ENCODE measurements around the gene HBA1. TPM values are rescaled to one million over a fixed set of nuclear protein-coding genes. Genes with fewer than 3 reads are reported as not detected.

HBA1 gene
- total RNA-seq, 1 donor from 2014 or later = not detected

DNA sequence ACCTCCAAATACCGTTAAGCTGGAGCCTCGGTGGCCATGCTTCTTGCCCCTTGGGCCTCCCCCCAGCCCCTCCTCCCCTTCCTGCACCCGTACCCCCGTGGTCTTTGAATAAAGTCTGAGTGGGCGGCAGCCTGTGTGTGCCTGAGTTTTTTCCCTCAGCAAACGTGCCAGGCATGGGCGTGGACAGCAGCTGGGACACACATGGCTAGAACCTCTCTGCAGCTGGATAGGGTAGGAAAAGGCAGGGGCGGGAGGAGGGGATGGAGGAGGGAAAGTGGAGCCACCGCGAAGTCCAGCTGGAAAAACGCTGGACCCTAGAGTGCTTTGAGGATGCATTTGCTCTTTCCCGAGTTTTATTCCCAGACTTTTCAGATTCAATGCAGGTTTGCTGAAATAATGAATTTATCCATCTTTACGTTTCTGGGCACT is 928 bp downstream of the HBA1 start:
- Mint-ChIP-seq H3K4me3 (peak overlapping the region; percentile 65), H3K27ac (no peak overlapping the region), H3K9me3 (no peaks in the 10 kb centered on the region), H3K27me3 (peaks cover 57% of the 10 kb centered on the region), H3K36me3 (no peaks in the 10 kb centered on the region), H3K4me1 (ENCODE audit: unreplicated experiment) (peaks cover 6% of the 10 kb centered on the region)
- DNase-seq (ENCODE audit: extremely low spot score, unreplicated experiment) = no peak
- TF ChIP-seq, protein P1, sequence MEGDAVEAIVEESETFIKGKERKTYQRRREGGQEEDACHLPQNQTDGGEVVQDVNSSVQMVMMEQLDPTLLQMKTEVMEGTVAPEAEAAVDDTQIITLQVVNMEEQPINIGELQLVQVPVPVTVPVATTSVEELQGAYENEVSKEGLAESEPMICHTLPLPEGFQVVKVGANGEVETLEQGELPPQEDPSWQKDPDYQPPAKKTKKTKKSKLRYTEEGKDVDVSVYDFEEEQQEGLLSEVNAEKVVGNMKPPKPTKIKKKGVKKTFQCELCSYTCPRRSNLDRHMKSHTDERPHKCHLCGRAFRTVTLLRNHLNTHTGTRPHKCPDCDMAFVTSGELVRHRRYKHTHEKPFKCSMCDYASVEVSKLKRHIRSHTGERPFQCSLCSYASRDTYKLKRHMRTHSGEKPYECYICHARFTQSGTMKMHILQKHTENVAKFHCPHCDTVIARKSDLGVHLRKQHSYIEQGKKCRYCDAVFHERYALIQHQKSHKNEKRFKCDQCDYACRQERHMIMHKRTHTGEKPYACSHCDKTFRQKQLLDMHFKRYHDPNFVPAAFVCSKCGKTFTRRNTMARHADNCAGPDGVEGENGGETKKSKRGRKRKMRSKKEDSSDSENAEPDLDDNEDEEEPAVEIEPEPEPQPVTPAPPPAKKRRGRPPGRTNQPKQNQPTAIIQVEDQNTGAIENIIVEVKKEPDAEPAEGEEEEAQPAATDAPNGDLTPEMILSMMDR (conservative IDR thresholded peaks at IDR 0.05) = no peak

DNA sequence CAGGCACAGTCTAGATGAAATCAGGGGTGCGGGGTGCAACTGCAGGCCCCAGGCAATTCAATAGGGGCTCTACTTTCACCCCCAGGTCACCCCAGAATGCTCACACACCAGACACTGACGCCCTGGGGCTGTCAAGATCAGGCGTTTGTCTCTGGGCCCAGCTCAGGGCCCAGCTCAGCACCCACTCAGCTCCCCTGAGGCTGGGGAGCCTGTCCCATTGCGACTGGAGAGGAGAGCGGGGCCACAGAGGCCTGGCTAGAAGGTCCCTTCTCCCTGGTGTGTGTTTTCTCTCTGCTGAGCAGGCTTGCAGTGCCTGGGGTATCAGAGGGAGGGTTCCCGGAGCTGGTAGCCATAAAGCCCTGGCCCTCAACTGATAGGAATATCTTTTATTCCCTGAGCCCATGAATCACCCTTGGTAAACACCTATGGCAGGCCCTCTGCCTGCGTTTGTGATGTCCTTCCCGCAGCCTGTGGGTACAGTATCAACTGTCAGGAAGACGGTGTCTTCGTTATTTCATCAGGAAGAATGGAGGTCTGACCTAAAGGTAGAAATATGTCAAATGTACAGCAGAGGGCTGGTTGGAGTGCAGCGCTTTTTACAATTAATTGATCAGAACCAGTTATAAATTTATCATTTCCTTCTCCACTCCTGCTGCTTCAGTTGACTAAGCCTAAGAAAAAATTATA is 1.6 kb downstream of the HBA1 start:
- no peak overlapping the region for H3K27ac Mint-ChIP-seq
- H3K36me3 Mint-ChIP-seq = no peaks in the 10 kb centered on the region
- H3K4me3 Mint-ChIP-seq = peak overlapping the region; percentile 65
- TF ChIP-seq, protein P1 (conservative IDR thresholded peaks at IDR 0.05) = no peak
- H3K27me3 Mint-ChIP-seq = peaks cover 57% of the 10 kb centered on the region
- peaks cover 6% of the 10 kb centered on the region for H3K4me1 Mint-ChIP-seq (ENCODE audit: unreplicated experiment)
- DNase-seq (ENCODE audit: extremely low spot score, unreplicated experiment) = no peak
- no peaks in the 10 kb centered on the region for H3K9me3 Mint-ChIP-seq

DNA sequence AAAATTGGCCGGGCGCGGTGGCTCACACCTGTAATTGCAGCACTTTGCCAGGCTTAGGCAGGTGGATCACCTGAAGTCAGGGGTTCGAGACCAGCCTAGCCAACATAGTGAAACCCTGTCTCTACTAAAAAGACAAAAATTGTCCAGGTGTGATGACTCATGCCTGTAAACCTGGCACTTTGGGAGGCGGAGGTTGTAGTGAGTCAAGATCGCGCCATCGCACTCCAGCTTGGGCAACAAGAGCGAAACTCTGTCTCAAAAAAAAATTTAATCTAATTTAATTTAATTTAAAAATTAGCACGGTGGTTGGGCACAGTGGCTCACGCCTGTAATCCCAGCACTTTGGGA is 2.2 kb downstream of the HBA1 start:
- H3K27me3 Mint-ChIP-seq = peaks cover 52% of the 10 kb centered on the region
- no peaks in the 10 kb centered on the region for H3K9me3 Mint-ChIP-seq
- H3K27ac Mint-ChIP-seq = no peak overlapping the region
- no peak overlapping the region for H3K4me3 Mint-ChIP-seq
- no peak for DNase-seq (ENCODE audit: extremely low spot score, unreplicated experiment)
- H3K4me1 Mint-ChIP-seq (ENCODE audit: unreplicated experiment) = peaks cover 6% of the 10 kb centered on the region
- TF ChIP-seq, protein P1 (conservative IDR thresholded peaks at IDR 0.05) = no peak
- H3K36me3 Mint-ChIP-seq = no peaks in the 10 kb centered on the region

DNA sequence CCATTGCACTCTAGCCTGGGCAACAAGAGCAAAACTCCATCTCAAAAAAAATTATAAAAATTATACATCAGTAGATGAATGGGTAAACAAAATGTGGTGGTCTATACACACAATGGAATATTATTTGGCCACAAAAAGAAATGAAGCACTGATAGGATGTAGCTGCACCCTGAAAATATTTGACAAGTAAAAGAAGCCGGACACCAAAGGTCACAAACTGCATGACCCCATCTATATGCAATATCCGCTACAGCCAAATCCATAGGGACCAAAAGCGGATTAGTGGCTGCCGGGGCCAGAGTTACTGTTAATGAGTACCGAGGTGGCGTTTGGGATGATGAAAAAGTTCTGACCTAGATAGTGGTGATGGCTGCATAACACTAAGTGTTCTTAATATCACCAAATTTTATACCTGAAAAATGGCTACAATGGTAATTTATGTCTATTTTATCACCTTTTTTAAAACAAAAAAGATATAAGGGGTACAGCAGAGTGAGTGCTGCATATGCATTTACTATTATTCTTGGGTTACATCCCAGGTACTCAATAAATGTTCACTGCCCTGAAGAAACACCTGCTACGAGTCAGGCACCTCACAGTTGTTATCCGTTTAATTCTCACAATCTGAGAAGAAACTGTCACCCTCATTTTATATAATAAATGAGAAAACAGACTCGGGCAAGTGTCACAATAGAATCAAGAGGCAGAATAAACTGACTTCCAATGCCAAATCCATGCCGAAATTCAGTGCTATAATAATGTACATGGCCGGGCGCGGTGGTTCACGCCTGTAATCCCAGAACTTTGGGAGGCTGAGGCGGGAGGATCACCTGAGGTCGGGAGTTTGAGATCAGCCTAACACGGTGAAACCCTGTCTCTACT is 3.0 kb downstream of the HBA1 start:
- Mint-ChIP-seq H3K4me1 (ENCODE audit: unreplicated experiment) (peaks cover 6% of the 10 kb centered on the region), H3K4me3 (peak overlapping the region; percentile 65), H3K27ac (no peak overlapping the region), H3K27me3 (peaks cover 45% of the 10 kb centered on the region), H3K9me3 (no peaks in the 10 kb centered on the region), H3K36me3 (no peaks in the 10 kb centered on the region)
- DNase-seq (ENCODE audit: extremely low spot score, unreplicated experiment) = no peak
- TF ChIP-seq, protein P1 (conservative IDR thresholded peaks at IDR 0.05) = no peak

DNA sequence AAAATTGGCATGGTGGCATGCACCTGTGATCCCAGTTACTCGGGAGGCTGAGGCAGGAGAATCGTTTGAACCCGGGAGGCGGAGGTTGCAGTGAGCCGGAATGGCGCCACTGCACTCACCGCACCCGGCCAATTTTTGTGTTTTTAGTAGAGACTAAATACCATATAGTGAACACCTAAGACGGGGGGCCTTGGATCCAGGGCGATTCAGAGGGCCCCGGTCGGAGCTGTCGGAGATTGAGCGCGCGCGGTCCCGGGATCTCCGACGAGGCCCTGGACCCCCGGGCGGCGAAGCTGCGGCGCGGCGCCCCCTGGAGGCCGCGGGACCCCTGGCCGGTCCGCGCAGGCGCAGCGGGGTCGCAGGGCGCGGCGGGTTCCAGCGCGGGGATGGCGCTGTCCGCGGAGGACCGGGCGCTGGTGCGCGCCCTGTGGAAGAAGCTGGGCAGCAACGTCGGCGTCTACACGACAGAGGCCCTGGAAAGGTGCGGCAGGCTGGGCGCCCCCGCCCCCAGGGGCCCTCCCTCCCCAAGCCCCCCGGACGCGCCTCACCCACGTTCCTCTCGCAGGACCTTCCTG is 3.7 kb downstream of the HBA1 start, which contains the start of gene HBQ1:
TSS of gene HBQ1 (plus strand) at position 359 of the 575 bp plus-strand sequence. CDS start at position 387, 28 bp downstream.
- peak; percentile 79 for DNase-seq (ENCODE audit: extremely low spot score, unreplicated experiment)
- Mint-ChIP-seq H3K27me3 (peaks cover 37% of the 10 kb centered on the region), H3K36me3 (no peaks in the 10 kb centered on the region), H3K9me3 (no peaks in the 10 kb centered on the region), H3K4me1 (ENCODE audit: unreplicated experiment) (peaks cover 6% of the 10 kb centered on the region), H3K4me3 (peak within 1 kb of the TSS; percentile 65), H3K27ac (no peak within 1 kb of the TSS)
- TF ChIP-seq, protein P1 (conservative IDR thresholded peaks at IDR 0.05) = peak; percentile 78

Data from type B pancreatic cell (in vitro differentiated cells).